ENCODE results near the gene MMP20. TPM values are rescaled to one million over a fixed set of nuclear protein-coding genes. Genes with fewer than 3 reads are reported as not detected.

Gene MMP20
- total and polyA plus RNA-seq, 2 of the 13 experiments (the other 11 are each of a cell fraction or from before 2014, with no cell fraction given) = 0.05 TPM; not detected in 1

- TF ChIP-seq ZNF142 (CRISPR knock-in tag; IDR thresholded peaks at IDR 0.05) = no peak
- no peak for TF ChIP-seq ZNF740 (CRISPR knock-in tag; IDR thresholded peaks at IDR 0.05)
- TF ChIP-seq TBP (CRISPR knock-in tag; IDR thresholded peaks at IDR 0.05) = no peak
- no peak for TF ChIP-seq ZNF362 (CRISPR knock-in tag; IDR thresholded peaks at IDR 0.05; ENCODE audit: borderline replicate concordance)
- TF ChIP-seq ZNF343 (CRISPR knock-in tag; IDR thresholded peaks at IDR 0.05) = no peak
- TF ChIP-seq ERF (CRISPR knock-in tag; IDR thresholded peaks at IDR 0.05) = peak; percentile 53; the same call in 1 of the 2 replicates
- TF ChIP-seq ZNF598 (CRISPR knock-in tag; IDR thresholded peaks at IDR 0.05; ENCODE audit: borderline replicate concordance) = no peak; the same call in 1 of the 2 replicates
- TF ChIP-seq ZNF660 (CRISPR knock-in tag; IDR thresholded peaks at IDR 0.05; ENCODE audit: borderline replicate concordance, low read depth) = no peak
- TF ChIP-seq MATR3 (CRISPR knock-in tag; IDR thresholded peaks at IDR 0.05) = no peak
- TF ChIP-seq ZNF331 (CRISPR knock-in tag; IDR thresholded peaks at IDR 0.05) = no peak
- TF ChIP-seq CHD4 (IDR thresholded peaks at IDR 0.05; ENCODE audit: borderline replicate concordance, low read length) = no peak
- no peak for TF ChIP-seq ZNF772 (CRISPR knock-in tag; IDR thresholded peaks at IDR 0.05)
- no peak for TF ChIP-seq NCOA2 (CRISPR knock-in tag; IDR thresholded peaks at IDR 0.05)
- TF ChIP-seq BCL6 (CRISPR knock-in tag; IDR thresholded peaks at IDR 0.05) = no peak
- TF ChIP-seq AGO1 (IDR thresholded peaks at IDR 0.05; ENCODE audit: low read depth, low read length, poor library complexity, severe bottlenecking) = no peak
- no peak for TF ChIP-seq ZNF256 (CRISPR knock-in tag; conservative IDR thresholded peaks at IDR 0.05)
- TF ChIP-seq HDAC2 (CRISPR knock-in tag; IDR thresholded peaks at IDR 0.05) = peak; percentile 66
- TF ChIP-seq SMC3 (IDR thresholded peaks at IDR 0.05; ENCODE audit: low read length) = 0 out of 2 replicates have a peak, but pooled peaks have one; percentile 12
- 0 out of 2 replicates have a peak, but pooled peaks have one; percentile 13 for TF ChIP-seq STAG1 (CRISPR knock-in tag; IDR thresholded peaks at IDR 0.05)
- TF ChIP-seq CBX2 (IDR thresholded peaks at IDR 0.05; ENCODE audit: low read depth, low read length) = no peak
- no peak for TF ChIP-seq CBX2 (CRISPR knock-in tag; IDR thresholded peaks at IDR 0.05; ENCODE audit: low read depth)
- TF ChIP-seq ARNT2 (CRISPR knock-in tag; IDR thresholded peaks at IDR 0.05; ENCODE audit: low read depth) = no peak
- no peak for TF ChIP-seq ZNF430 (CRISPR knock-in tag; IDR thresholded peaks at IDR 0.05)
- TF ChIP-seq KDM3A (CRISPR knock-in tag; IDR thresholded peaks at IDR 0.05; ENCODE audit: low read depth) = no peak
Measured at GRCh38 chr11:102615077-102615893, 9.8 kb downstream of the MMP20 start (continued).

Data from HepG2 (cell line).